Measurements from ENCODE around the gene CACTIN. TPM values are rescaled to one million over a fixed set of nuclear protein-coding genes. Genes with fewer than 3 reads are reported as not detected.
"Not testable (repeated sequence)": the region's sequence is repeated elsewhere in the genome, so short reads cannot be mapped to it uniquely, and the experiment has no call there.

CACTIN gene
- total RNA-seq, 4 donors from 2014 or later: 20.3 to 34.2 (median 28.6) TPM

DNA sequence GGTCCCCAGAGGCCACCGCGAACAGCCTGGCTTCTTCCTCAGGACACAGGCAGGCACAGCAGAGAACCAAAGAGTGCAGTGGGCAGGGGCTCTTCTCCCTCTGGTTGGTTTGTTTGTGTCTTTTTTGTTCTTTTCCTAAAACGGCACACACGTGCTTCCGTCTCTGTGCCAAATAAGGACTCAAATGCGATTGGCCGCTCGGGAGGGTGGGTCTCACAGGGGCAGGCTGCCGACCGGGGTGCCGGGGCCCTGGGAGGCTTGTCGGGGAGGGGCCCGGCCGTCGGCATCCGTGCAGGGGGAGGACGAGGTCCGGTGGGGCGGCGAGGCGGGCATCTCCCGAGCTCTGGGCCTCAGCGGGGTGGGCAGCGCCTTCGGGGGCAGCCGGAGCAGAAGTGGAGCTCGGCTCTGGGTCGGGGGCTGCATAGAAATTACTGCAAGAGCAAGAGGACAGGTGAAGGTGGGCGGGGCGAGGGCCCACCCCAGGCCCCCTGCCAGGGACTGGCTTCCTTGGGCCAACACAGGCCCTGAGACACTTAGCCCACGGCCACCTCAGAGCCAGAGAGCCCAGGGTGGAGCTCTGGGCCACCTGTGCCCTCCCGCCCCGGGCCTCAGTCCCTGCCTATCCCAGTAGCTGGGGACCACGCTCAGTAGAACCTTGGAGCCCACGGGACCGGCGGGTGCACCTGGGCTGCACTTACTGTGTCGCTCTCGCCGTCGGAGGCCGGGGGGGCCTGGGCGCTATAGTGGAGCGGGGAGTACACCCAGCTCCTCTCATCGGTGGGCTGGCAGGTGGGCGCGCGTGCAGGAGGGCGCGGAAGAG is 6.4 kb upstream of the CACTIN start:
- Histone ChIP-seq H3K27me3 (no peaks in the 10 kb centered on the region), H3K9me3 (no peaks in the 10 kb centered on the region), H3K4me3 (no peak overlapping the region), H3K4me1 (peaks cover 0 to 12% (median 0%) of the 10 kb centered on the region in 3 donors), H3K27ac (peak overlapping the region in 3 of 4 donors; percentile 54 to 76 (median 61)), H3K36me3 (peaks cover 0 to 75% of the 10 kb centered on the region in 2 donors)
- WGBS, 2 donors (ENCODE audit: low coverage in 1 of 2): 40% methylated on average over 1 of the region's 50 CpGs; no CpG with 5 or more reads in 1 of the 2 donors
- no peak for ATAC-seq
- TF ChIP-seq EP300 (IDR thresholded peaks at IDR 0.05) (no peak), POLR2AphosphoS5 (IDR thresholded peaks at IDR 0.05) (no peak), POLR2A (IDR thresholded peaks at IDR 0.05) (no peak)
- TF ChIP-seq, protein P1, sequence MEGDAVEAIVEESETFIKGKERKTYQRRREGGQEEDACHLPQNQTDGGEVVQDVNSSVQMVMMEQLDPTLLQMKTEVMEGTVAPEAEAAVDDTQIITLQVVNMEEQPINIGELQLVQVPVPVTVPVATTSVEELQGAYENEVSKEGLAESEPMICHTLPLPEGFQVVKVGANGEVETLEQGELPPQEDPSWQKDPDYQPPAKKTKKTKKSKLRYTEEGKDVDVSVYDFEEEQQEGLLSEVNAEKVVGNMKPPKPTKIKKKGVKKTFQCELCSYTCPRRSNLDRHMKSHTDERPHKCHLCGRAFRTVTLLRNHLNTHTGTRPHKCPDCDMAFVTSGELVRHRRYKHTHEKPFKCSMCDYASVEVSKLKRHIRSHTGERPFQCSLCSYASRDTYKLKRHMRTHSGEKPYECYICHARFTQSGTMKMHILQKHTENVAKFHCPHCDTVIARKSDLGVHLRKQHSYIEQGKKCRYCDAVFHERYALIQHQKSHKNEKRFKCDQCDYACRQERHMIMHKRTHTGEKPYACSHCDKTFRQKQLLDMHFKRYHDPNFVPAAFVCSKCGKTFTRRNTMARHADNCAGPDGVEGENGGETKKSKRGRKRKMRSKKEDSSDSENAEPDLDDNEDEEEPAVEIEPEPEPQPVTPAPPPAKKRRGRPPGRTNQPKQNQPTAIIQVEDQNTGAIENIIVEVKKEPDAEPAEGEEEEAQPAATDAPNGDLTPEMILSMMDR (IDR thresholded peaks at IDR 0.05): no peak

DNA sequence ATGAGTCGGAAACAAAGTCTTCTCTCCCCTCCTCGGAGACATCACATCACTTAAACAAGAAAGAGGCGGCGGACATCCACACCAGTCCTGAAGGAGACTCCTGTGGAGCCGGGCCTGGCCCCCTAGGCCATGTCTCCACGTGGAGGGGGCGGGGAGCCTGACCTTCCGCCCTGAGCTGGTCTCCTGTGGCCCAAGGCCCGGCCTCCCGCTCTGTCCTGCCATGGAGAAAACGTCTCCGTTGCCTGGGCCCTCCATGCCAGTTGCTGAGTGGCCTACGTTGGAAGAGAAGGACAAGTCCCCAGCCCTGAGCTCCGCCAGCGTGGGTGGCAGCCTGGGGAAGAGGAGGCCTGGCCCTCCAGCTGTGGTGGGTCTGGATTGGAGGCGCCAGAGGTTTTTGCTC is 5.5 kb upstream of the CACTIN start:
- WGBS, 2 donors (ENCODE audit: low coverage in 1 of 2): 40% methylated on average over 1 of the region's 16 CpGs; no CpG with 5 or more reads in 1 of the 2 donors
- no peak for ATAC-seq

DNA sequence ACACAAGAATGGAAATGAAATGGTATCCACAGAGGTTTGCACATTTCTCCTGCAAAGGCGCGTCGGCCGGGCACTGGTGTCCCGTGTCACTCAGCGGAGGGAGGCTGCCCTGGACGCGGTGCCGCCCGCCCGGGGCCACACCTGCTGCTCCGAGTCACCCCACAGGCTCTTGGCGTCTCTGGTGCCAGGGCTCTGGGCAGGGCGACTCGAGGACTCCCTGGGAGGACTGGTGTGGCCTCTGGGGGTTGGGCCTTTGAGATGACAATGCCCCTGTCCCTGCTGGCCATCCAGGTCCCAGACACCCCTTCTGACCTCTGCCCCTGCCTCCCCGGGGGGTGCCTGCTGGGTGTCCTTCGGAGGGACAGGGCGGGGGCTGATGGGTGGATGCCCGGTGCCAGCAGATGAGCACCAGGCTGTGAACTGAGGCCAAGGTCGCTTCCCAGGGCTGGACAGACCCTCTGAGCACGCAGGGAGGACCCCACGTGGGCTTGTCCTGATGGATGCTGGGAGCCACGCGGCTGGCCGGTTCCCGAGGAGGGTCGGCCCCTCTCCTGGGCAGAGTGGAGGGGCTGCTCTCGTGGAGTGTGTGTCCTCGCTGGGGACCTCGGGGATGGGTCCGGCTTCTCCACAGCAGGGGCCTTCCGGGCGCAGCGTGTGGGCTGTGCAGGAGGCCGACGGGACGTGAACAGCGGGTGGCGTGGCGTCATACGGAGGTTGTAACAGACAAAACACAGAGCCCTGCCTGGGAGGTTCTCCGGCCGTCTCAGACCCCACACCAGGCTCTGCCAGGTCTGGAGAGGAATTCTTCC is 4.7 kb upstream of the CACTIN start:
- peaks cover 0 to 20% (median 0%) of the 10 kb centered on the region in 3 donors for H3K4me1 ChIP-seq
- H3K36me3 ChIP-seq: peaks cover 0 to 58% of the 10 kb centered on the region in 2 donors
- no peaks in the 10 kb centered on the region for H3K27me3 ChIP-seq
- peak overlapping the region in 3 of 4 donors; percentile 54 to 76 (median 61) for H3K27ac ChIP-seq
- H3K4me3 ChIP-seq: no peak overlapping the region
- no peaks in the 10 kb centered on the region for H3K9me3 ChIP-seq
- TF ChIP-seq POLR2AphosphoS5 (IDR thresholded peaks at IDR 0.05) (no peak), POLR2A (IDR thresholded peaks at IDR 0.05) (no peak), EP300 (IDR thresholded peaks at IDR 0.05) (no peak)
- TF ChIP-seq, protein P1 (IDR thresholded peaks at IDR 0.05): no peak
- no peak for ATAC-seq
- WGBS, 2 donors (ENCODE audit: low coverage in 1 of 2): 75 to 88% methylated on average over 3 to 8 of the region's 43 CpGs

More for the DNA sequence above, 5.5 kb upstream of the CACTIN start:
- Histone ChIP-seq H3K4me1 (peaks cover 0 to 19% (median 0%) of the 10 kb centered on the region in 3 donors), H3K9me3 (no peaks in the 10 kb centered on the region), H3K4me3 (no peak overlapping the region), H3K36me3 (peaks cover 0 to 66% of the 10 kb centered on the region in 2 donors), H3K27me3 (no peaks in the 10 kb centered on the region), H3K27ac (peak overlapping the region in 3 of 4 donors; percentile 54 to 76 (median 61))
- no peak for TF ChIP-seq POLR2AphosphoS5 (IDR thresholded peaks at IDR 0.05)
- no peak for TF ChIP-seq EP300 (IDR thresholded peaks at IDR 0.05)
- no peak for TF ChIP-seq POLR2A (IDR thresholded peaks at IDR 0.05)
- TF ChIP-seq, protein P1 (IDR thresholded peaks at IDR 0.05): no peak

DNA sequence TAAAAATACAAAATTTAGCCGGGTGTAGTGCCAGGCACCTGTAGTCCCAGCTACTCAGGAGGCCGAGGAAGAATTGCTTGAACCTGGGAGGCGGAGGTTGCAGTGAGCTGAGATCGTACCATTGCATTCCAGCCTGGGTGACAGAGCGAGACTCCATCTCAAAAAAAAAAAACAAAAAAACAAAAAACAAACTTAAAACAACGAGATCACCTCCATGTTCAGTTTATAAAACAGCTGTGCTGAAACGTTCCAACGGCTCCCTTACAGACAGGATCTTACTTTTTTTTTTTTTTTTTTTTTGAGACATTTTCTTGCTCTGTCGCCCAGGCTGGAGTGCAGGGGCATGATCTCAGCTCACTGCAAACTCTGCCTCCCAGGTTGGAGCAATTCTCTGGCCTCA is 2.2 kb upstream of the CACTIN start:
- H3K4me3 ChIP-seq, H3K9me3 ChIP-seq, ATAC-seq, H3K27me3 ChIP-seq: not testable (repeated sequence)
- Histone ChIP-seq H3K4me1 (peaks cover 0 to 45% (median 15%) of the 10 kb centered on the region in 3 donors), H3K27ac (peak overlapping the region in 2 of 4 donors; percentile 43 to 93), H3K36me3 (peaks cover 0 to 38% of the 10 kb centered on the region in 2 donors)
- WGBS, 2 donors (ENCODE audit: low coverage in 1 of 2): 34 to 40% methylated on average over 4 to 7 of the region's 9 CpGs

DNA sequence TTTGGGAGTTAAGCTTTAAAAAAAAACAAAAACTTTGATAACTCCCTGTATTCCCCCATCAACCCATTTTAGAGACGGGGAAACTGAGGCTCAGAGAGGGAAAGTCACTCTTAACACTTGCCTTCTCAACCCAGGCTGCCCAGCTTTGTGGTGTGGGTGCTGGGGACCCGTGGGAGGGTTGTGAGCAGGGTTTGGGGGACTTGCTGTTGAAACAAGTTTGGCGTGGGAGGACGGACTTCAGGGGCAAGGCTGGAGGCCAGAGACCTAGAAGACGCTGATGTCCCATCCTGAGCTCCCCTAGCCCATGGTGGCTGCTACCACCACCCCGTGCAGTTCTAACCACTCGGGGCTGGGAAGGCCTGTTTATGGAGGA is 747 bp upstream of the CACTIN start:
- TF ChIP-seq, protein P1 (IDR thresholded peaks at IDR 0.05): no peak
- no peak for TF ChIP-seq POLR2AphosphoS5 (IDR thresholded peaks at IDR 0.05)
- no peak for TF ChIP-seq POLR2A (IDR thresholded peaks at IDR 0.05)
- no peak for TF ChIP-seq EP300 (IDR thresholded peaks at IDR 0.05)

More for the DNA sequence above, 747 bp upstream of the CACTIN start:
- Histone ChIP-seq H3K27ac (peak overlapping the region; percentile 19 to 95 (median 91)), H3K4me1 (peaks cover 0 to 36% (median 15%) of the 10 kb centered on the region in 3 donors), H3K27me3 (no peaks in the 10 kb centered on the region), H3K4me3 (peak overlapping the region in 1 of 2 donors; percentile 95), H3K36me3 (peaks cover 0 to 38% of the 10 kb centered on the region in 2 donors), H3K9me3 (no peaks in the 10 kb centered on the region)
- no peak for ATAC-seq
- WGBS, 2 donors (ENCODE audit: low coverage in 1 of 2): 33 to 87% methylated on average over 4 to 5 of the region's 7 CpGs
